NCI-H748 (cell line): ENCODE data around the gene KCNG4.

Experiments
- DNase-seq: peaks from one replicate; lab custom pipeline; 2025; ENCODE audit not compliant: unreplicated experiment; lab: John Stamatoyannopoulos, UW

The KCNG4 gene

GRCh38 chr16:84186685-84187437 lies 53.0 kb downstream of the KCNG4 start, which contains the start of gene TAF1C:
Gene TAF1C, minus strand, starts transcription at chr16:84187057. Its CDS starts 2,069 bp downstream, at chr16:84184988.
- peak; percentile 90 for DNase-seq

- no peak for DNase-seq
These were observed 55.0 kb downstream of the KCNG4 start for GRCh38 chr16:84184775-84185174.

- no peak for DNase-seq
These were observed 55.8 kb downstream of the KCNG4 start for GRCh38 chr16:84183911-84184591.

- DNase-seq: no peak
These were observed 56.3 kb downstream of the KCNG4 start for GRCh38 chr16:84183572-84183875.

- DNase-seq: no peak
These were observed 56.9 kb downstream of the KCNG4 start for GRCh38 chr16:84182680-84183571.

GRCh38 chr16:84182104-84182503 lies 57.7 kb downstream of the KCNG4 start:
- no peak for DNase-seq

- DNase-seq: no peak
These were observed 58.5 kb downstream of the KCNG4 start for GRCh38 chr16:84181144-84181915.

- no peak for DNase-seq
These were observed 59.2 kb downstream of the KCNG4 start for GRCh38 chr16:84180519-84181140.

- DNase-seq: no peak
These were observed 60.0 kb downstream of the KCNG4 start for GRCh38 chr16:84179612-84180320.

- DNase-seq: no peak
These were observed 60.8 kb downstream of the KCNG4 start for GRCh38 chr16:84178892-84179611.

- no peak for DNase-seq
These were observed 61.6 kb downstream of the KCNG4 start for GRCh38 chr16:84178146-84178765.

GRCh38 chr16:84177741-84178073 lies 62.1 kb downstream of the KCNG4 start:
- DNase-seq: no peak

- DNase-seq: no peak
These were observed 63.4 kb downstream of the KCNG4 start for GRCh38 chr16:84176192-84177053.

GRCh38 chr16:84175350-84176081 lies 64.3 kb downstream of the KCNG4 start:
- peak; percentile 48 for DNase-seq

- no peak for DNase-seq
These were observed 65.4 kb downstream of the KCNG4 start for GRCh38 chr16:84174396-84174795.

- DNase-seq: no peak
These were observed 70.0 kb downstream of the KCNG4 start for GRCh38 chr16:84169765-84170310.
